Fibroblast of pulmonary artery (primary cell): Measurements from ENCODE around the gene COX6A1.

Source experiments
- DNase-seq: peaks from one replicate; pipeline ENCODE4 v3.0.0-alpha.2; 2010; ENCODE audit warnings: low read depth
- H3K4me3 ChIP-seq: replicated peaks from 2 replicates; pipeline ENCODE4 v1.5.1; 2011; ENCODE audit warnings: low read depth, mild to moderate bottlenecking, control low read depth, low read length, moderate library complexity
- TF ChIP-seq, protein P1 (sequence below): IDR thresholded peaks from 2 replicates; pipeline ENCODE4 v1.5.1; 2011; ENCODE audit warnings: mild to moderate bottlenecking, control low read depth, low read length, inconsistent platforms; ENCODE audit errors: missing control alignments

The COX6A1 gene

DNA sequence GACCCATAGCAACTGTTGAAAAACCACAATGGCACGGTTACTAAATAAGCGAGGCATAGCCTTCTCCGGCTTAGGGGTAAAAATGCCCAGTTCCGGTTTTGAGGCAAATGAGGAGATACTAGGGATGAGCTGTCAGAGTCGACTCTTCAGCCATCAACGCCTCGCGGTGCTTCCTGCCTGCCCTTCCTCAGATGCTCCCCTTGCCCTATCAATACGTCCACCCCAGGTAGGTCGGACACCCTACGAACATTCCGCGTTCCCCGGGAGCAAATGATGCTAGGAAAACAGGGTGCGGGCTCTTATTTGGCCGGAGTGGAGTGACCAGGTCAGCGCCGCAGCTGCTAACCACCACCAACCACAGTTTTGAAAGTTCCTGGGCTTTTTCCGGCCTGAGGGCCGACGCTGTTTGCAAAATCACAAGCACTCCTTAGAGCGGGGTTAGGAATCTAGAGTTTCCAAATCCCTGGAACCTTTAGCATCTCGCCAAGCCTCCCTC is 30.5 kb downstream of the COX6A1 start:
- peak overlapping the region; percentile 83 for H3K4me3 ChIP-seq
- TF ChIP-seq, protein P1, sequence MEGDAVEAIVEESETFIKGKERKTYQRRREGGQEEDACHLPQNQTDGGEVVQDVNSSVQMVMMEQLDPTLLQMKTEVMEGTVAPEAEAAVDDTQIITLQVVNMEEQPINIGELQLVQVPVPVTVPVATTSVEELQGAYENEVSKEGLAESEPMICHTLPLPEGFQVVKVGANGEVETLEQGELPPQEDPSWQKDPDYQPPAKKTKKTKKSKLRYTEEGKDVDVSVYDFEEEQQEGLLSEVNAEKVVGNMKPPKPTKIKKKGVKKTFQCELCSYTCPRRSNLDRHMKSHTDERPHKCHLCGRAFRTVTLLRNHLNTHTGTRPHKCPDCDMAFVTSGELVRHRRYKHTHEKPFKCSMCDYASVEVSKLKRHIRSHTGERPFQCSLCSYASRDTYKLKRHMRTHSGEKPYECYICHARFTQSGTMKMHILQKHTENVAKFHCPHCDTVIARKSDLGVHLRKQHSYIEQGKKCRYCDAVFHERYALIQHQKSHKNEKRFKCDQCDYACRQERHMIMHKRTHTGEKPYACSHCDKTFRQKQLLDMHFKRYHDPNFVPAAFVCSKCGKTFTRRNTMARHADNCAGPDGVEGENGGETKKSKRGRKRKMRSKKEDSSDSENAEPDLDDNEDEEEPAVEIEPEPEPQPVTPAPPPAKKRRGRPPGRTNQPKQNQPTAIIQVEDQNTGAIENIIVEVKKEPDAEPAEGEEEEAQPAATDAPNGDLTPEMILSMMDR, result no peak
- DNase-seq, result peak; percentile 70

GRCh38 chr12:120468821-120469449 is 31.0 kb downstream of the COX6A1 start:
- H3K4me3 ChIP-seq, result peak overlapping the region; percentile 83
- no peak for DNase-seq
- TF ChIP-seq, protein P1, result no peak

DNA sequence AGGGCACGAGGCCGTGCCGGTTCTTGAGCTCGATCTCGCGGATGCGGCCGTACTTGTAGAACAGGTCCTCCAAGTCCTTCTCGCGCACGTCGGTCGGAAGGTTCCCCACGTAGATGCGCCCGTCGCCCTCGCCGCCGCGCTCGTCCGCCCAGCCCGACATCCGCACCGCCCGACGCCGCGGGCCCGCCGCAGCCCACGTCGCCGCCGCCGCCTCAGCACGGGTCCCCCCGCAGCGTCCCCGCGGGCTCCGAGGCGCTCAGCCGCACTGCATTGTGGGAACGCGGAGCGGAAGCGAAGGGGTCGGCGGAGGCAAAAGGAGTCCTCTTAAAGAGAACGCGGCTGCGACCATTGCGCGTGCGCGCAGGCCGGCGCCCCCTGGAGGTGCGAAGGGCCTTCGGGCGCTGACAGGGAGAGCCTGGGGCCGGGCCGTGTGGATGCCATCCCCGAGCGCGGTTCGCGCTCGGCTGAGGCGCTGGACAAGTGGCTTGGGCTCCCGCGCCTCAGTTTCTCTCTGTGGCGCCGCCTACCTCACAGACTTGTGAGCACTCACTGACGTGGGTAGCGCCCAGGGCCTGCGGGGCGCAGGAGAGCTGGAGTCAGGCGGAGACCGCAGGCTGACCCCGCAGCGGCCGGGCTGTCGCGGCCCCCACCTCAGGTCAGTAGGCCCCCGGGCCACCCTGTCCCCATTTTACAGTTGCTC is 31.7 kb downstream of the COX6A1 start, which contains the start of gene SRSF9:
TSS of gene SRSF9 (minus strand) at position 299 of the 700 bp plus-strand sequence. CDS start at position 160, 139 bp downstream.
- H3K4me3 ChIP-seq, result peak within 1 kb of the TSS; percentile 83
- TF ChIP-seq, protein P1, result peak; percentile 64

DNA sequence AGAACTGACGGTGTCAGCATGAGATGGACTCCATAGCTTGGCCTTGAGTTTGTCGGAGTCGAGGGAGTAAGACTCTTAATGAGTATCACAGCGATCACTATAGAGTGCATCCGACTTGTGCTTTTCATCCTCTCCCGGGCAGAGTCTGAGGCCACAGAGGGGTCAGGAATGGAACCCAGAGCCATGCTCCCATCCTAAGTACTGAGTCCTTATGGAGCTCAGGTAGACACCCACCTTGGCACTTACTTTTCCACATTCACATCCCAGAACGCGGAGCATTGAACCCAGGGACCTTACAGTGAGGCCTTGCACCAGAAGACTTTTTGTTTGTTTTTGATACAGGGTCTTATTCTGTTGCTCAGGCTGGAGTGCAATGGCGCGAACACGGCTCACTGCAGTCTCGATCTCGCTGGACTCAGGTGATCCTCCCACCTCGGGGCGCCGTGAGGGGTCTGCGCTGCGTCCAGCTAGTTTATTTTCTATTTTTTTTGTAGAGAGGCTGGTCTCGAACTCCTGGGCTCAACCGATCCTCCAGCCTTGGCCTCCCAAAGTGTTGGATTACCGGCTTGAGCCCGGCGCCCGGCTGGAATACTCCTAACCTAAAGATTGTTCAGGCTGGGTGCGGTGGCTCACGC is 32.4 kb downstream of the COX6A1 start:
- TF ChIP-seq, protein P1, result no peak
- peak overlapping the region; percentile 83 for H3K4me3 ChIP-seq
- peak; percentile 19 for DNase-seq

More for the DNA sequence above, 31.7 kb downstream of the COX6A1 start, which contains the start of gene SRSF9:
- DNase-seq, result peak; percentile 98

GRCh38 chr12:120472521-120472920 is 34.6 kb downstream of the COX6A1 start:
- no peak overlapping the region for H3K4me3 ChIP-seq
- DNase-seq, result peak; percentile 18
- TF ChIP-seq, protein P1, result no peak

- no peak overlapping the region for H3K4me3 ChIP-seq
- TF ChIP-seq, protein P1, result no peak
- DNase-seq, result no peak
Observed at GRCh38 chr12:120473807-120474615, 36.1 kb downstream of the COX6A1 start.
